Testis (tissue), 3 donors: Measurements from ENCODE around the gene OTOP2. TPM values are rescaled to one million over a fixed set of nuclear protein-coding genes. Genes with fewer than 3 reads are reported as not detected.

Experiments used
- DNase-seq: peaks from one replicate; pipeline ENCODE4 v3.0.0-alpha.2; 2019
- H3K27ac ChIP-seq, 2 donors: fragments of 200-600 bp; sonication (generic); one replicate each; pipeline ENCODE4 v1.5.1; 2019
- H3K27me3 ChIP-seq: fragments of 200-600 bp; sonication (generic); one replicate; pipeline ENCODE4 v1.5.1; 2019
- H3K36me3 ChIP-seq: fragments of 200-600 bp; sonication (generic); one replicate; pipeline ENCODE4 v1.5.1; 2017; ENCODE audit warnings: low read depth; ENCODE audit errors: missing control alignments
- H3K4me1 ChIP-seq: fragments of 200-600 bp; sonication (generic); one replicate; pipeline ENCODE4 v1.5.1; 2019
- H3K4me3 ChIP-seq, 2 donors: fragments of 200-600 bp; sonication (generic); one replicate each; pipeline ENCODE4 v1.5.1; 2017 to 2019
- H3K9me3 ChIP-seq: fragments of 200-600 bp; sonication (generic); one replicate; pipeline ENCODE4 v1.5.1; 2017
- CTCF ChIP-seq, 3 experiments: fragments of 450-650 bp in 2 of 3; fragments of 200-600 bp in 1 of 3; sonication (generic) in 1 of 3; IDR thresholded peaks; one replicate each; pipeline ENCODE4 v1.5.1; 2016 to 2019; ENCODE audit warnings: antibody characterized with exemption in 3 of 3, mild to moderate bottlenecking in 2 of 3, moderate library complexity in 1 of 3
- POLR2A ChIP-seq: fragments of 450-650 bp; IDR thresholded peaks from one replicate; pipeline ENCODE4 v1.6.1; 2017; ENCODE audit warnings: antibody characterized with exemption, mild to moderate bottlenecking, moderate library complexity
- WGBS, 2 donors: methylation state at CpG; one replicate each; pipeline ENCODE4 v1.1.5; 2018; 5-methylcytosine and 5-hydroxymethylcytosine counted together
- intact Hi-C: fragments of 100-400 bp; cut with DNase I; formaldehyde crosslinking; loops from one replicate; pipeline ENCODE4 v1.15.1; 2023; ENCODE audit warnings: low total_unique reads
- polyA plus RNA-seq: library from polyadenylated mRNA; stranded (reverse); fragments of 350-450 nt; fragmentation: Illumina TruSeq; extraction: RNeasy Lipid Tissue Mini Kit (QIAGEN cat#74804); gene quantifications from one replicate; pipeline ENCODE4 v1.2.3, GENCODE V29; 2014; ENCODE audit warnings: low read depth, low replicate concordance; ENCODE audit not compliant: insufficient read depth
- total RNA-seq, 2 donors: library from RNA; depleted of rRNA; stranded (reverse); fragments of >200 nt; gene quantifications; one replicate each; pipeline ENCODE4 v1.2.3, GENCODE V29; 2016

Gene OTOP2
- total and polyA plus RNA-seq, 3 donors from 2014 or later = 2.4 to 5.7 (median 5.7) TPM

GRCh38 chr17:74961657-74962350, 37.7 kb downstream of the OTOP2 start:
- intact Hi-C loops = loop anchor here (10.0 kb wide), 1 partner anchor 153 kb away; no protein-coding TSS in a partner anchor
- Histone ChIP-seq H3K4me3 (no peak overlapping the region), H3K27me3 (no peaks in the 10 kb centered on the region), H3K27ac (no peak overlapping the region), H3K36me3 (no peaks in the 10 kb centered on the region), H3K9me3 (no peaks in the 10 kb centered on the region), H3K4me1 (no peaks in the 10 kb centered on the region)
- DNase-seq = peak; percentile 95
- TF ChIP-seq CTCF (IDR thresholded peaks at IDR 0.05) = peak; percentile 91 to 92 (median 91)
- TF ChIP-seq POLR2A = no peak
- 18 to 50% methylated on average over 12 to 23 of the region's 23 CpGs for WGBS, 2 donors

GRCh38 chr17:74962622-74963394, 38.7 kb downstream of the OTOP2 start:
- H3K4me1 ChIP-seq = no peaks in the 10 kb centered on the region
- TF ChIP-seq POLR2A (no peak), CTCF (IDR thresholded peaks at IDR 0.05) (no peak)
- no peaks in the 10 kb centered on the region for H3K27me3 ChIP-seq
- intact Hi-C loops = loop anchor here (10.0 kb wide), 1 partner anchor 152 kb away; no protein-coding TSS in a partner anchor
- no peak overlapping the region for H3K4me3 ChIP-seq
- H3K27ac ChIP-seq = no peak overlapping the region
- DNase-seq = no peak
- H3K9me3 ChIP-seq = no peaks in the 10 kb centered on the region
- no peaks in the 10 kb centered on the region for H3K36me3 ChIP-seq
- 83 to 91% methylated on average over 6 to 12 of the region's 18 CpGs for WGBS, 2 donors

- Histone ChIP-seq H3K27me3 (no peaks in the 10 kb centered on the region), H3K36me3 (no peaks in the 10 kb centered on the region), H3K27ac (no peak overlapping the region), H3K4me3 (no peak overlapping the region), H3K4me1 (no peaks in the 10 kb centered on the region), H3K9me3 (no peaks in the 10 kb centered on the region)
- no peak for TF ChIP-seq CTCF (IDR thresholded peaks at IDR 0.05)
- intact Hi-C loops = loop anchor here (10.0 kb wide), 1 partner anchor 151 kb away; no protein-coding TSS in a partner anchor
- no peak for DNase-seq
- 67% methylated on average over 12 of the region's 12 CpGs; no CpG with 5 or more reads in 1 of the 2 donors for WGBS, 2 donors
Observed at GRCh38 chr17:74963656-74964055, 39.6 kb downstream of the OTOP2 start.

- H3K36me3 ChIP-seq = no peaks in the 10 kb centered on the region
- intact Hi-C loops = loop anchor here (10.0 kb wide), 1 partner anchor 150 kb away; no protein-coding TSS in a partner anchor
- no peaks in the 10 kb centered on the region for H3K27me3 ChIP-seq
- H3K4me3 ChIP-seq = no peak overlapping the region
- no peaks in the 10 kb centered on the region for H3K4me1 ChIP-seq
- H3K27ac ChIP-seq = no peak overlapping the region
- TF ChIP-seq POLR2A (no peak), CTCF (IDR thresholded peaks at IDR 0.05) (no peak)
- 93 to 96% methylated on average over 4 to 12 of the region's 12 CpGs for WGBS, 2 donors
- DNase-seq = no peak
- no peaks in the 10 kb centered on the region for H3K9me3 ChIP-seq
Observed at GRCh38 chr17:74964246-74964761, 40.2 kb downstream of the OTOP2 start.
